ENCODE measurements around the gene GPR137. TPM values are rescaled to one million over a fixed set of nuclear protein-coding genes. Genes with fewer than 3 reads are reported as not detected.
"Not testable (repeated sequence)": the region's sequence is repeated elsewhere in the genome, so short reads cannot be mapped to it uniquely, and the experiment has no call there.

Gene GPR137
- total RNA-seq, 2 experiments from 2014 or later: 18.3 to 52.3 TPM

- H3K79me2 ChIP-seq (ENCODE audit: insufficient read depth, low read depth, low read length): peaks cover 28% of the 10 kb centered on the region
- peak overlapping the region; percentile 69 for H3K27ac ChIP-seq (ENCODE audit: low read depth, low read length, poor library complexity, severe bottlenecking)
- no peaks in the 10 kb centered on the region for H4K20me1 ChIP-seq (ENCODE audit: insufficient read depth, low read length)
- intact Hi-C loops (cut with micrococcal nuclease; ENCODE audit: unreplicated experiment): no loop called here
- peak; percentile 57 for DNase-seq (ENCODE audit: low spot score)
- TF ChIP-seq, protein P1, sequence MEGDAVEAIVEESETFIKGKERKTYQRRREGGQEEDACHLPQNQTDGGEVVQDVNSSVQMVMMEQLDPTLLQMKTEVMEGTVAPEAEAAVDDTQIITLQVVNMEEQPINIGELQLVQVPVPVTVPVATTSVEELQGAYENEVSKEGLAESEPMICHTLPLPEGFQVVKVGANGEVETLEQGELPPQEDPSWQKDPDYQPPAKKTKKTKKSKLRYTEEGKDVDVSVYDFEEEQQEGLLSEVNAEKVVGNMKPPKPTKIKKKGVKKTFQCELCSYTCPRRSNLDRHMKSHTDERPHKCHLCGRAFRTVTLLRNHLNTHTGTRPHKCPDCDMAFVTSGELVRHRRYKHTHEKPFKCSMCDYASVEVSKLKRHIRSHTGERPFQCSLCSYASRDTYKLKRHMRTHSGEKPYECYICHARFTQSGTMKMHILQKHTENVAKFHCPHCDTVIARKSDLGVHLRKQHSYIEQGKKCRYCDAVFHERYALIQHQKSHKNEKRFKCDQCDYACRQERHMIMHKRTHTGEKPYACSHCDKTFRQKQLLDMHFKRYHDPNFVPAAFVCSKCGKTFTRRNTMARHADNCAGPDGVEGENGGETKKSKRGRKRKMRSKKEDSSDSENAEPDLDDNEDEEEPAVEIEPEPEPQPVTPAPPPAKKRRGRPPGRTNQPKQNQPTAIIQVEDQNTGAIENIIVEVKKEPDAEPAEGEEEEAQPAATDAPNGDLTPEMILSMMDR (conservative IDR thresholded peaks at IDR 0.05; ENCODE audit: low read length): no peak
- no peak for TF ChIP-seq EZH2phosphoT487 (IDR thresholded peaks at IDR 0.05; ENCODE audit: borderline replicate concordance, low read depth, low read length)
- no peaks in the 10 kb centered on the region for H3K9me2 ChIP-seq (ENCODE audit: insufficient read depth, low read length)
- H3K4me3 ChIP-seq (ENCODE audit: low read depth, low read length, poor library complexity, severe bottlenecking): peak overlapping the region; percentile 88
- H3K9me3 ChIP-seq (ENCODE audit: low read length): no peaks in the 10 kb centered on the region
- ChIA-PET POLR2A (interaction anchor here (0.6 to 2.0 kb wide), 6 partner anchors 15 to 41 kb away, joined by 3 to 8 read pairs (median 4); partner anchors contain the start of genes DNAJC4, FERMT3, NUDT22 and TRPT1), CTCF (ENCODE audit: unreplicated experiment) (interaction anchor here (0.7 to 1.4 kb wide), 3 partner anchors 13 to 72 kb away, joined by 3 read pairs; partner anchors contain the start of genes PRDX5 and TRMT112)
- no peak overlapping the region for H2AFZ ChIP-seq (ENCODE audit: low read length)
- H3K4me1 ChIP-seq (ENCODE audit: insufficient read depth, low read length, poor library complexity, severe bottlenecking): peaks cover 51% of the 10 kb centered on the region
- H3K4me2 ChIP-seq (ENCODE audit: low read length): peak overlapping the region; percentile 81
- no TSS peak for BruUV-seq (replicated peaks)
- peaks cover 29% of the 10 kb centered on the region for H3K36me3 ChIP-seq (ENCODE audit: insufficient read depth, low read length)
These were observed 40.2 kb upstream of the GPR137 start for GRCh38 chr11:64245401-64245796.

DNA sequence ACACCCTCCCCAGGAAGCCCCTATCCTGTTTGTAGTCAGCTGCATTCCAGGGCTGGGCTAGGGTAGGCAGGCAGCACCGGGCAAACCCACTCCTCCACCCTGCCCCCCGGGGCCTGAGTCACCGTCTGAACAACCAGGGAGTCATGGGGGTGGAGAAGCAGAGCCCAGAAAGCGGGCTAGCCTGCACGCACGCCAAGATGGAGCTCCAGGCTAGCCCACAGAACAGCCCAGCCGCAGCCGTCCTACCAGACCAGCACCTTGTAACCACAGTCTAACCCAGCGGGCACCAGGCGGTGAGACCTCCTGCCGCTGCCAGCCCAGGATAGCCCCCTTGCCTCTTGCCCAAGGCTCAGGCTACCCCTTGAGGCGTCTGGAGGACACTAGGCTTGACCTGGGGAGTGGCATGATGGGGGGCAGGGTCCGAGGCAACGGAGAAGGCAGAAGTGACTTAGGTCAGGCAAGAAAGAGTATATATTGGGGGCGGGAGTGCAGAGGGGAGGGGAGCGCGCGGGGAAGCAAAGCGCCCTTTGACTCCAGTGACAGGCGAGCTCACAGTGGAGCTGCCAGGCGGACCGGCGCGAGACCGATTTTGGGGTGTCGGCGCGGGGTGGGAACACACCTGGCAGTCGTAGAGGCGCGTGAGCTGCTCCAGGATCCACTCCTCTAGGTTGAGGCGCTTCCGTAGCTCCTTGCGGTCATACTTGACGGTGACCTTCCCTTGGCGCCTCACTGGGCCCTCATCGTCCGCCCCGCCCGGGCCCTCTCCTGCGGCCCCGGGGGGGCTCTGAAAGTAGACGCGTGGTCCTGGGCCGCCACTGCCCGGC is 39.6 kb upstream of the GPR137 start:
- H3K79me2 ChIP-seq (ENCODE audit: insufficient read depth, low read depth, low read length): peaks cover 28% of the 10 kb centered on the region
- DNase-seq (ENCODE audit: low spot score): peak; percentile 64
- peak overlapping the region; percentile 81 for H3K4me2 ChIP-seq (ENCODE audit: low read length)
- peaks cover 55% of the 10 kb centered on the region for H3K4me1 ChIP-seq (ENCODE audit: insufficient read depth, low read length, poor library complexity, severe bottlenecking)
- peaks cover 29% of the 10 kb centered on the region for H3K36me3 ChIP-seq (ENCODE audit: insufficient read depth, low read length)
- H2AFZ ChIP-seq (ENCODE audit: low read length): no peak overlapping the region
- ChIA-PET CTCF (ENCODE audit: unreplicated experiment) (interaction anchor here (1.0 to 1.4 kb wide), 2 partner anchors 40 to 72 kb away, joined by 3 read pairs; partner anchors contain the start of genes PRDX5 and TRMT112), POLR2A (interaction anchor here (0.9 to 2.0 kb wide), 4 partner anchors 19 to 40 kb away, joined by 3 to 8 read pairs (median 4); partner anchors contain the start of genes FERMT3, NUDT22 and TRPT1)
- no peaks in the 10 kb centered on the region for H4K20me1 ChIP-seq (ENCODE audit: insufficient read depth, low read length)
- TSS peak; percentile 84 for BruUV-seq (replicated peaks)
- intact Hi-C loops (cut with micrococcal nuclease; ENCODE audit: unreplicated experiment): loop anchor here (1.0 kb wide), 1 partner anchor 23 kb away; no protein-coding TSS in a partner anchor
- TF ChIP-seq, protein P1 (conservative IDR thresholded peaks at IDR 0.05; ENCODE audit: low read length): no peak
- no peak for TF ChIP-seq EZH2phosphoT487 (IDR thresholded peaks at IDR 0.05; ENCODE audit: borderline replicate concordance, low read depth, low read length)
- H3K4me3 ChIP-seq (ENCODE audit: low read depth, low read length, poor library complexity, severe bottlenecking): peak overlapping the region; percentile 88
- H3K9me2 ChIP-seq (ENCODE audit: insufficient read depth, low read length): no peaks in the 10 kb centered on the region
- peak overlapping the region; percentile 69 for H3K27ac ChIP-seq (ENCODE audit: low read depth, low read length, poor library complexity, severe bottlenecking)
- H3K9me3 ChIP-seq (ENCODE audit: low read length): no peaks in the 10 kb centered on the region

GRCh38 chr11:64246621-64246870 is 39.1 kb upstream of the GPR137 start:
- CTCF ChIA-PET (ENCODE audit: unreplicated experiment); H3K4me2 ChIP-seq (ENCODE audit: low read length); BruUV-seq (replicated peaks); H3K9me3 ChIP-seq (ENCODE audit: low read length); H4K20me1 ChIP-seq (ENCODE audit: insufficient read depth, low read length); H2AFZ ChIP-seq (ENCODE audit: low read length); DNase-seq (ENCODE audit: low spot score); H3K27ac ChIP-seq (ENCODE audit: low read depth, low read length, poor library complexity, severe bottlenecking); H3K9me2 ChIP-seq (ENCODE audit: insufficient read depth, low read length): not testable (repeated sequence)
- Histone ChIP-seq H3K4me1 (ENCODE audit: insufficient read depth, low read length, poor library complexity, severe bottlenecking) (peaks cover 57% of the 10 kb centered on the region), H3K36me3 (ENCODE audit: insufficient read depth, low read length) (peaks cover 29% of the 10 kb centered on the region), H3K79me2 (ENCODE audit: insufficient read depth, low read depth, low read length) (peaks cover 28% of the 10 kb centered on the region), H3K4me3 (ENCODE audit: low read depth, low read length, poor library complexity, severe bottlenecking) (peak overlapping the region; percentile 88)
- POLR2A ChIA-PET: interaction anchor here (0.9 to 2.0 kb wide), 2 partner anchors 20 to 40 kb away, joined by 3 to 8 read pairs; partner anchors contain the start of genes FERMT3 and NUDT22
- intact Hi-C loops (cut with micrococcal nuclease; ENCODE audit: unreplicated experiment): loop anchor here (1.0 kb wide), 1 partner anchor 23 kb away; no protein-coding TSS in a partner anchor

All from OCI-LY7 (cell line).